OCI-LY3 (cell line): ENCODE data around the gene MPND.
"Not testable (repeated sequence)": the region's sequence is repeated elsewhere in the genome, so short reads cannot be mapped to it uniquely, and the experiment has no call there.

Experiments
- CTCF ChIP-seq: fragments of 200-600, 300-600 bp; sonication (generic); IDR thresholded peaks from 2 replicates; pipeline ENCODE4 v1.5.1; 2014; ENCODE audit warnings: antibody characterized with exemption, low read length, low read depth
- EZH2phosphoT487 ChIP-seq: fragments of 200-600 bp; shearing (Covaris generic); IDR thresholded peaks from 2 replicates; pipeline ENCODE4 v1.6.1; 2018; ENCODE audit warnings: antibody characterized with exemption, mixed run types, low read depth

- TF ChIP-seq CTCF, EZH2phosphoT487: not testable (repeated sequence)
These were observed 5.9 kb downstream of the MPND start for GRCh38 chr19:4349225-4349624.
